ENCODE measurements around the gene ERCC8.
A peak's percentile ranks its signal among the peaks of the same experiment; 100 is the strongest.

DNA sequence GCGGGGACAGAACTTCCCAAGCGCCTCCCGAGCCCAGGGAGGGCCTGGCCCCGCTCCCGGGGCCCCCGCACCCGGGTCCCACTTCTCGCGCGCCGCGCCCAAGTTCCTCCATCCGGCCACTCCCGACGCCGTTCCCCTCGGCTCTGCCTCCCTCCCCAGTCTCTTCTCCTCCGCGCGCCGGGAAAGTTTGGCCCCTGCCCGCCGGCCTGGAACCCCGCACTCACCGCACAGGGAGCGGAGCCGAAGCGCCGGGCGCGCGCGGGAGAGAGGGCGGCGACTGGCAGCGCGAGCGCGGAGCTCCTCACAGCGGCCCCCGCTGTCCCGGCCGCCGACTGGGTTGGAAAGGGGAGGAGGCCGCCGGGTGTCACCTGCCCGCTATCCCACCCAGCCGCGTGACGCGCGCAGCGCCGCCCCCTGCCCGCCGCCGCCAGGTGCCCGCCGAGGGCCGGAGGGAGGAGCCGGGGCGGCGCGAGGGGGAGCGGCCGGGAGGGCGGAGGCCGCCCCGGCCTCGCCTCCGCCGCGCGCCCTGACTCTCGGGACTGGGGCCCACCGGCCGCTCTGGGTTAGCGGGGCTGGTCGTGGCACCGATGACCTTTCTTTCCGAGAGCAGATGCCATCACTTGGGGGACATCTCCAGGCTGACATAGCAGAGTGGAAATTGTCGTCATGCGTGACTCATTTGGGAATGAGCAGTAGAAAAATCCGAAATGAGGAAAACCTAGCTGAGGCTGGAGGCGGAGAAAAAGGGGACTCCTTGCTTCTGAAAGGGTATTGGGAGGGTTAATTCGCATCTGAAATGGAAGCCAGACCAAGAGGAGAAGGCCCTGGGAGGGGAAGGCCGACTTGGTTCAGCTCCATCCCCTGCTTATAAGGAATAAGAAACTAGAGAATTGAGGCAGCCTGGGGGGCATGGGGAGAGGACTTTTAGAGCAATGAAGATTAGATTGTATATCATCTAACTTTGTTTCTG lies 100.6 kb downstream of the ERCC8 start, which contains the start of gene ELOVL7:
- no peak for TF ChIP-seq PCBP1 (IDR thresholded peaks at IDR 0.05; ENCODE audit: low read depth, low read length, poor library complexity, severe bottlenecking)
- TF ChIP-seq, protein P1, sequence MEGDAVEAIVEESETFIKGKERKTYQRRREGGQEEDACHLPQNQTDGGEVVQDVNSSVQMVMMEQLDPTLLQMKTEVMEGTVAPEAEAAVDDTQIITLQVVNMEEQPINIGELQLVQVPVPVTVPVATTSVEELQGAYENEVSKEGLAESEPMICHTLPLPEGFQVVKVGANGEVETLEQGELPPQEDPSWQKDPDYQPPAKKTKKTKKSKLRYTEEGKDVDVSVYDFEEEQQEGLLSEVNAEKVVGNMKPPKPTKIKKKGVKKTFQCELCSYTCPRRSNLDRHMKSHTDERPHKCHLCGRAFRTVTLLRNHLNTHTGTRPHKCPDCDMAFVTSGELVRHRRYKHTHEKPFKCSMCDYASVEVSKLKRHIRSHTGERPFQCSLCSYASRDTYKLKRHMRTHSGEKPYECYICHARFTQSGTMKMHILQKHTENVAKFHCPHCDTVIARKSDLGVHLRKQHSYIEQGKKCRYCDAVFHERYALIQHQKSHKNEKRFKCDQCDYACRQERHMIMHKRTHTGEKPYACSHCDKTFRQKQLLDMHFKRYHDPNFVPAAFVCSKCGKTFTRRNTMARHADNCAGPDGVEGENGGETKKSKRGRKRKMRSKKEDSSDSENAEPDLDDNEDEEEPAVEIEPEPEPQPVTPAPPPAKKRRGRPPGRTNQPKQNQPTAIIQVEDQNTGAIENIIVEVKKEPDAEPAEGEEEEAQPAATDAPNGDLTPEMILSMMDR (IDR thresholded peaks at IDR 0.05 in 2 of 3, conservative IDR thresholded peaks at IDR 0.05 in 1 of 3; ENCODE audit: insufficient read depth in 2 of 3, low read depth in 1 of 3, low read length in 3 of 3) = peak; percentile 28 to 69 (median 59); a peak in 4 of 6 replicates
- no peak for TF ChIP-seq HDAC8 (tag; IDR thresholded peaks at IDR 0.05)
- no peak for TF ChIP-seq ZBTB8A (IDR thresholded peaks at IDR 0.05; ENCODE audit: partially characterized antibody)
- TF ChIP-seq ARID2 (IDR thresholded peaks at IDR 0.05) = no peak
- no peak for TF ChIP-seq TARDBP (IDR thresholded peaks at IDR 0.05)
- no peak for TF ChIP-seq STAT6 (CRISPR knock-in tag; IDR thresholded peaks at IDR 0.05)
- no peak for TF ChIP-seq ZNF143 (CRISPR knock-in tag; IDR thresholded peaks at IDR 0.05)
- TF ChIP-seq BDP1 (IDR thresholded peaks at IDR 0.05; ENCODE audit: insufficient read depth, insufficient read length) = no peak

Measured in K562 (cell line).